Trophoblast cell (in vitro differentiated cells and primary cell): ENCODE results near the gene PLEK.

ENCODE experiments used
- DNase-seq, 2 donors: peaks; one replicate each; pipeline ENCODE4 v3.0.0-alpha.2; 2016
- H2AFZ ChIP-seq: 2 replicates; pipeline ENCODE4 v1.6.1; 2013; ENCODE audit warnings: low read length, moderate library complexity, mild to moderate bottlenecking; ENCODE audit not compliant: insufficient read depth, poor library complexity
- H2AK5ac ChIP-seq: 2 replicates; pipeline ENCODE4 v1.6.1; 2013; ENCODE audit warnings: mild to moderate bottlenecking, low read length
- H2BK120ac ChIP-seq: 2 replicates; pipeline ENCODE4 v1.6.1; 2013; ENCODE audit warnings: low read length, mild to moderate bottlenecking, moderate library complexity; ENCODE audit not compliant: insufficient read depth, poor library complexity
- H2BK12ac ChIP-seq: 2 replicates; pipeline ENCODE4 v1.6.1; 2013; ENCODE audit warnings: mild to moderate bottlenecking, low read length, moderate library complexity
- H2BK5ac ChIP-seq: 2 replicates; pipeline ENCODE4 v1.6.1; 2013; ENCODE audit warnings: low read length, low read depth, moderate library complexity, mild to moderate bottlenecking; ENCODE audit not compliant: poor library complexity
- H3K14ac ChIP-seq: 2 replicates; pipeline ENCODE4 v1.6.1; 2013; ENCODE audit warnings: mild to moderate bottlenecking, low read length
- H3K18ac ChIP-seq: 2 replicates; pipeline ENCODE4 v1.6.1; 2013; ENCODE audit warnings: mild to moderate bottlenecking, low read length
- H3K23ac ChIP-seq: 2 replicates; pipeline ENCODE4 v1.6.1; 2013; ENCODE audit warnings: low read length
- H3K27ac ChIP-seq: 2 replicates; pipeline ENCODE4 v1.5.1; 2013; ENCODE audit warnings: low read depth, mild to moderate bottlenecking, inconsistent platforms, low read length, moderate library complexity
- H3K27me3 ChIP-seq: 2 replicates; pipeline ENCODE4 v1.6.1; 2013; ENCODE audit warnings: inconsistent platforms, mild to moderate bottlenecking, low read length, moderate library complexity; ENCODE audit not compliant: insufficient read depth
- H3K36me3 ChIP-seq, 2 experiments: 1 replicate in 1 of 2; 2 replicates in 1 of 2; pipeline ENCODE4 v1.6.1; 2013; ENCODE audit warnings: low read length in 2 of 2, mild to moderate bottlenecking in 2 of 2, moderate library complexity in 1 of 2; ENCODE audit not compliant: insufficient read depth in 2 of 2, control insufficient read depth in 1 of 2
- H3K4ac ChIP-seq: 2 replicates; pipeline ENCODE4 v1.6.1; 2013; ENCODE audit warnings: low read depth, mild to moderate bottlenecking, low read length, moderate library complexity
- H3K4me1 ChIP-seq, 2 experiments: 1 replicate in 1 of 2; 2 replicates in 1 of 2; pipeline ENCODE4 v1.6.1; 2013; ENCODE audit warnings: low read length in 2 of 2, mild to moderate bottlenecking in 2 of 2, moderate library complexity in 1 of 2; ENCODE audit not compliant: insufficient read depth in 2 of 2, control insufficient read depth in 1 of 2
- H3K4me2 ChIP-seq: 2 replicates; pipeline ENCODE4 v1.6.1; 2013; ENCODE audit warnings: inconsistent platforms, mild to moderate bottlenecking, low read length, moderate library complexity
- H3K4me3 ChIP-seq: 2 replicates; pipeline ENCODE4 v1.5.1; 2013; ENCODE audit warnings: mild to moderate bottlenecking, low read depth, low read length, inconsistent platforms
- H3K79me1 ChIP-seq: one replicate; pipeline ENCODE4 v1.6.1; 2013; ENCODE audit warnings: low read length
- H3K79me2 ChIP-seq: 2 replicates; pipeline ENCODE4 v1.6.1; 2013; ENCODE audit warnings: low read length, mild to moderate bottlenecking; ENCODE audit not compliant: control insufficient read depth, insufficient read depth, poor library complexity
- H3K9ac ChIP-seq: 2 replicates; pipeline ENCODE4 v1.6.1; 2013; ENCODE audit warnings: mild to moderate bottlenecking, low read length
- H3K9me3 ChIP-seq: 2 replicates; pipeline ENCODE4 v1.6.1; 2013; ENCODE audit warnings: low read depth, mild to moderate bottlenecking, control low read depth, inconsistent platforms, low read length; ENCODE audit not compliant: insufficient read depth
- H4K12ac ChIP-seq: 2 replicates; pipeline ENCODE4 v1.6.1; 2013; ENCODE audit warnings: low read depth, mild to moderate bottlenecking, low read length, moderate library complexity
- H4K8ac ChIP-seq: 2 replicates; pipeline ENCODE4 v1.6.1; 2013; ENCODE audit warnings: low read depth, mild to moderate bottlenecking, low read length, moderate library complexity
- H4K91ac ChIP-seq: one replicate; pipeline ENCODE4 v1.6.1; 2013; ENCODE audit warnings: low read depth, mild to moderate bottlenecking, low read length, moderate library complexity
- WGBS: extraction: QIAGEN DNeasy Blood & Tissue Kit; methylation state at CpG from one replicate; pipeline ENCODE4 v1.1.7; 2013; ENCODE audit warnings: missing lambda C conversion rate; ENCODE audit not compliant: insufficient read length, insufficient coverage; ENCODE audit errors: extremely low coverage; 5-methylcytosine and 5-hydroxymethylcytosine counted together

The PLEK gene

GRCh38 chr2:68330691-68331090, 34.4 kb upstream of the PLEK start:
- Histone ChIP-seq H3K27me3 (no peaks in the 10 kb centered on the region), H4K91ac (no peak overlapping the region), H3K23ac (no peak overlapping the region), H4K8ac (no peak overlapping the region), H3K79me2 (no peaks in the 10 kb centered on the region), H3K14ac (no peak overlapping the region), H3K9me3 (no peaks in the 10 kb centered on the region), H3K4me2 (no peak overlapping the region), H2BK12ac (no peak overlapping the region), H3K4me3 (no peak overlapping the region), H2BK5ac (no peak overlapping the region), H3K4me1 (no peaks in the 10 kb centered on the region), H3K18ac (no peak overlapping the region), H4K12ac (no peak overlapping the region), H3K4ac (no peak overlapping the region), H3K79me1 (no peaks in the 10 kb centered on the region), H3K9ac (no peak overlapping the region), H3K27ac (no peak overlapping the region), H2AFZ (no peak overlapping the region), H3K36me3 (no peaks in the 10 kb centered on the region), H2AK5ac (no peak overlapping the region), H2BK120ac (no peak overlapping the region)
- DNase-seq: peak in 1 of 2 donors; percentile 23
- WGBS: no CpG with 5 or more reads among the region's 2 CpGs

- Histone ChIP-seq H3K79me2 (no peaks in the 10 kb centered on the region), H2AFZ (no peak overlapping the region), H4K8ac (no peak overlapping the region), H3K4me1 (no peaks in the 10 kb centered on the region), H3K9me3 (no peaks in the 10 kb centered on the region), H3K4ac (no peak overlapping the region), H3K14ac (no peak overlapping the region), H3K27ac (no peak overlapping the region), H3K27me3 (no peaks in the 10 kb centered on the region), H2AK5ac (no peak overlapping the region), H3K79me1 (no peaks in the 10 kb centered on the region), H4K91ac (no peak overlapping the region), H4K12ac (no peak overlapping the region), H2BK120ac (no peak overlapping the region), H3K9ac (no peak overlapping the region), H3K36me3 (no peaks in the 10 kb centered on the region), H3K18ac (no peak overlapping the region), H3K4me3 (no peak overlapping the region), H3K4me2 (no peak overlapping the region), H3K23ac (no peak overlapping the region), H2BK5ac (no peak overlapping the region), H2BK12ac (no peak overlapping the region)
- no peak for DNase-seq
- no CpG with 5 or more reads among the region's 8 CpGs for WGBS
Observed at GRCh38 chr2:68333009-68333408, 32.1 kb upstream of the PLEK start.

- Histone ChIP-seq H2AK5ac (no peak overlapping the region), H4K8ac (no peak overlapping the region), H3K79me1 (peaks cover 2% of the 10 kb centered on the region), H2BK120ac (no peak overlapping the region), H3K27me3 (no peaks in the 10 kb centered on the region), H3K18ac (no peak overlapping the region), H3K27ac (no peak overlapping the region), H3K4me2 (no peak overlapping the region), H3K79me2 (no peaks in the 10 kb centered on the region), H3K23ac (no peak overlapping the region), H3K9ac (no peak overlapping the region), H3K4me3 (no peak overlapping the region), H2BK5ac (no peak overlapping the region), H3K4ac (no peak overlapping the region), H3K4me1 (peaks cover 0 to 2% of the 10 kb centered on the region in 2 experiments), H2BK12ac (no peak overlapping the region), H3K36me3 (no peaks in the 10 kb centered on the region), H2AFZ (no peak overlapping the region), H4K91ac (no peak overlapping the region), H4K12ac (no peak overlapping the region), H3K14ac (no peak overlapping the region), H3K9me3 (no peaks in the 10 kb centered on the region)
- DNase-seq: no peak
- no CpG with 5 or more reads among the region's 3 CpGs for WGBS
Observed at GRCh38 chr2:68333931-68334330, 31.2 kb upstream of the PLEK start.

- peaks cover 0 to 2% of the 10 kb centered on the region in 2 experiments for H3K4me1 ChIP-seq
- no peak overlapping the region for H2BK120ac ChIP-seq
- no peak overlapping the region for H3K14ac ChIP-seq
- peaks cover 2% of the 10 kb centered on the region for H3K79me1 ChIP-seq
- H2AFZ ChIP-seq: no peak overlapping the region
- no peak overlapping the region for H3K23ac ChIP-seq
- WGBS: no CpG with 5 or more reads among the region's 1 CpG
- no peak overlapping the region for H3K9ac ChIP-seq
- H3K9me3 ChIP-seq: no peaks in the 10 kb centered on the region
- DNase-seq: peak in 1 of 2 donors; percentile 97
- H2AK5ac ChIP-seq: no peak overlapping the region
- no peak overlapping the region for H2BK5ac ChIP-seq
- no peak overlapping the region for H3K27ac ChIP-seq
- H4K8ac ChIP-seq: no peak overlapping the region
- no peak overlapping the region for H3K4ac ChIP-seq
- no peak overlapping the region for H3K4me2 ChIP-seq
- H3K18ac ChIP-seq: no peak overlapping the region
- H4K91ac ChIP-seq: no peak overlapping the region
- no peaks in the 10 kb centered on the region for H3K36me3 ChIP-seq
- H3K79me2 ChIP-seq: no peaks in the 10 kb centered on the region
- no peaks in the 10 kb centered on the region for H3K27me3 ChIP-seq
- H2BK12ac ChIP-seq: no peak overlapping the region
- H4K12ac ChIP-seq: no peak overlapping the region
- H3K4me3 ChIP-seq: no peak overlapping the region
Observed at GRCh38 chr2:68336192-68336591, 28.9 kb upstream of the PLEK start.
